ENCODE results near the gene KNDC1. TPM values are rescaled to one million over a fixed set of nuclear protein-coding genes. Genes with fewer than 3 reads are reported as not detected.

KNDC1 gene
- total RNA-seq, 1 donor from 2014 or later = not detected

DNA sequence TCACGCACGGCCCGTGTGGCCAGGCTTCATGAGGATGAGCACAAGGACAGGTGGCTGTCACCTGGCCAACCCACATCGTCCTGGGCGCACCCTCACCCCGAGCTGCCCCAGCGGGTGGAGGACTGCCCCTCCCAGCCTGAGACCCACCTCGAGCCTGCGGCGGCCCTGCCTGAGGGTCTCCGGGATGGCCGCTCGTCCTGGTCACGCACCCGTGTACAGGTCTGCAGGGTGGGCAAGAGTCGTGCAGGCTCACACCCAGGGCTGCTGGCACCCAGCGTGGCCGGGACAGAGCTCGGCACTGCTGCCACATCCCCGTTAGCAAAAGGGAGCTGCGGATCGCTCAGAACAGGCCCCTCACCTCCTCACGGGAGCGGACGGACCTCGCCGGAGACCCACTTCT is 55.6 kb downstream of the KNDC1 start:
- Mint-ChIP-seq H3K4me3 (ENCODE audit: unreplicated experiment) (no peak overlapping the region), H3K36me3 (ENCODE audit: unreplicated experiment) (no peaks in the 10 kb centered on the region), H3K27me3 (ENCODE audit: unreplicated experiment) (peaks cover 2% of the 10 kb centered on the region), H3K27ac (ENCODE audit: unreplicated experiment) (no peak overlapping the region), H3K4me1 (ENCODE audit: unreplicated experiment) (no peaks in the 10 kb centered on the region), H3K9me3 (ENCODE audit: unreplicated experiment) (no peaks in the 10 kb centered on the region)
- no peak for DNase-seq (ENCODE audit: extremely low spot score, unreplicated experiment)
- TF ChIP-seq CTCF (IDR thresholded peaks at IDR 0.05) = no peak

- Mint-ChIP-seq H3K9me3 (ENCODE audit: unreplicated experiment) (no peaks in the 10 kb centered on the region), H3K27me3 (ENCODE audit: unreplicated experiment) (peaks cover 9% of the 10 kb centered on the region), H3K36me3 (ENCODE audit: unreplicated experiment) (no peaks in the 10 kb centered on the region), H3K4me1 (ENCODE audit: unreplicated experiment) (no peaks in the 10 kb centered on the region), H3K27ac (ENCODE audit: unreplicated experiment) (no peak overlapping the region), H3K4me3 (ENCODE audit: unreplicated experiment) (no peak overlapping the region)
- no peak for DNase-seq (ENCODE audit: extremely low spot score, unreplicated experiment)
- no peak for TF ChIP-seq CTCF (IDR thresholded peaks at IDR 0.05)
These were observed 56.8 kb downstream of the KNDC1 start for GRCh38 chr10:133216776-133217175.

GRCh38 chr10:133217800-133218589 is 58.0 kb downstream of the KNDC1 start:
- peaks cover 9% of the 10 kb centered on the region for H3K27me3 Mint-ChIP-seq (ENCODE audit: unreplicated experiment)
- H3K9me3 Mint-ChIP-seq (ENCODE audit: unreplicated experiment) = no peaks in the 10 kb centered on the region
- no peak overlapping the region for H3K27ac Mint-ChIP-seq (ENCODE audit: unreplicated experiment)
- no peak overlapping the region for H3K4me3 Mint-ChIP-seq (ENCODE audit: unreplicated experiment)
- no peak for TF ChIP-seq CTCF (IDR thresholded peaks at IDR 0.05)
- H3K4me1 Mint-ChIP-seq (ENCODE audit: unreplicated experiment) = no peaks in the 10 kb centered on the region
- no peaks in the 10 kb centered on the region for H3K36me3 Mint-ChIP-seq (ENCODE audit: unreplicated experiment)
- DNase-seq (ENCODE audit: extremely low spot score, unreplicated experiment) = no peak

DNA sequence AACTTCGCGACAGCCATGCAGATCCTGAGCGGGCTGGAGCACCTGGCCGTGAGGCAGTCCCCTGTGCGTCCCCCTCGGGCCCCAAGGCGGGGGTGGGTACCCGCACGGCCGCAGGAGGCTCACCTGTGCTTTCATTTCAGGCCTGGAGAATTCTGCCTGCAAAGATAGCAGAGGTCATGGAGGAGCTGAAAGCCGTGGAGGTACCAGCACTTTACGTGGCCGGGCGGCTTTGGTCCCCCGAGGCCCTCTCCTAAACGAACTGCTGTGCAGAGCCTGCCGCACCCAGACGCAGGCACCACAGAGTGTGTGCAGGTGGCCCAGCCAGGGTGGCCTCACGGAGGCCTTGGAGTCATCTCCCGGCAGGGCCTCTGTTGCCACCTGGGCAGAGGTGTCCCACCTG is 58.9 kb downstream of the KNDC1 start:
- Mint-ChIP-seq H3K27ac (ENCODE audit: unreplicated experiment) (no peak overlapping the region), H3K36me3 (ENCODE audit: unreplicated experiment) (no peaks in the 10 kb centered on the region), H3K9me3 (ENCODE audit: unreplicated experiment) (no peaks in the 10 kb centered on the region), H3K27me3 (ENCODE audit: unreplicated experiment) (peaks cover 9% of the 10 kb centered on the region), H3K4me3 (ENCODE audit: unreplicated experiment) (no peak overlapping the region), H3K4me1 (ENCODE audit: unreplicated experiment) (no peaks in the 10 kb centered on the region)
- no peak for TF ChIP-seq CTCF (IDR thresholded peaks at IDR 0.05)
- DNase-seq (ENCODE audit: extremely low spot score, unreplicated experiment) = no peak

GRCh38 chr10:133219782-133220181 is 59.8 kb downstream of the KNDC1 start:
- H3K4me1 Mint-ChIP-seq (ENCODE audit: unreplicated experiment) = no peaks in the 10 kb centered on the region
- no peak overlapping the region for H3K27ac Mint-ChIP-seq (ENCODE audit: unreplicated experiment)
- no peaks in the 10 kb centered on the region for H3K36me3 Mint-ChIP-seq (ENCODE audit: unreplicated experiment)
- no peak for TF ChIP-seq CTCF (IDR thresholded peaks at IDR 0.05)
- H3K9me3 Mint-ChIP-seq (ENCODE audit: unreplicated experiment) = no peaks in the 10 kb centered on the region
- DNase-seq (ENCODE audit: extremely low spot score, unreplicated experiment) = no peak
- H3K27me3 Mint-ChIP-seq (ENCODE audit: unreplicated experiment) = peaks cover 9% of the 10 kb centered on the region
- H3K4me3 Mint-ChIP-seq (ENCODE audit: unreplicated experiment) = no peak overlapping the region

All from osteocyte (in vitro differentiated cells).